Right atrium auricular region (tissue), 2 donors: ENCODE results near the gene AP3S2. TPM values are rescaled to one million over a fixed set of nuclear protein-coding genes. Genes with fewer than 3 reads are reported as not detected.

Experiments
- DNase-seq: peaks from one replicate; pipeline ENCODE4 v3.0.0-alpha.2; 2019; ENCODE audit warnings: low spot score
- H3K27ac ChIP-seq, 2 donors: fragments of 200-600 bp; sonication (generic); 1 replicate in 1 of 2; 2 replicates in 1 of 2; pipeline ENCODE4 v1.5.1; 2016 to 2019
- H3K27me3 ChIP-seq, 2 donors: fragments of 200-600 bp; sonication (generic); one replicate each; pipeline versions ENCODE4 v1.5.1 to v1.6.0; 2017 to 2019
- H3K36me3 ChIP-seq: fragments of 200-600 bp; sonication (generic); one replicate; pipeline ENCODE4 v1.5.1; 2016
- H3K4me1 ChIP-seq, 2 donors: fragments of 200-600 bp; sonication (generic); one replicate each; pipeline versions ENCODE4 v1.5.1 to v1.6.0; 2017 to 2019
- H3K4me3 ChIP-seq, 2 donors: fragments of 200-600 bp; sonication (generic); 1 replicate in 1 of 2; 2 replicates in 1 of 2; pipeline ENCODE4 v1.5.1; 2017 to 2019; ENCODE audit warnings: mild to moderate bottlenecking in 1 of 2, moderate library complexity in 1 of 2
- H3K9me3 ChIP-seq, 2 donors: fragments of 200-600 bp; sonication (generic); one replicate each; pipeline ENCODE4 v1.5.1; 2019
- CTCF ChIP-seq, 2 donors: fragments of 200-600 bp; sonication (generic); IDR thresholded peaks; one replicate each; pipeline ENCODE4 v1.5.1; 2019; ENCODE audit warnings: antibody characterized with exemption in 2 of 2
- total RNA-seq, 2 donors: library from RNA; depleted of rRNA; stranded (reverse); fragments of >200 nt; gene quantifications; one replicate each; pipeline ENCODE4 v1.1.0, GENCODE V29; 2016

Gene AP3S2
- total RNA-seq, 2 donors from 2014 or later = 42.1 to 65.9 TPM

- Histone ChIP-seq H3K4me1 (peaks cover 0 to 15% of the 10 kb centered on the region in 2 donors), H3K27ac (no peak overlapping the region), H3K36me3 (no peaks in the 10 kb centered on the region), H3K27me3 (no peaks in the 10 kb centered on the region), H3K9me3 (no peaks in the 10 kb centered on the region), H3K4me3 (no peak overlapping the region)
- no peak for DNase-seq
- TF ChIP-seq CTCF (IDR thresholded peaks at IDR 0.05) = no peak
Measured at GRCh38 chr15:89823836-89824606, 69.8 kb downstream of the AP3S2 start.

GRCh38 chr15:89822951-89823711 is 70.7 kb downstream of the AP3S2 start:
- DNase-seq = no peak
- no peaks in the 10 kb centered on the region for H3K36me3 ChIP-seq
- TF ChIP-seq CTCF (IDR thresholded peaks at IDR 0.05) = no peak
- H3K27ac ChIP-seq = no peak overlapping the region
- no peak overlapping the region for H3K4me3 ChIP-seq
- H3K27me3 ChIP-seq = no peaks in the 10 kb centered on the region
- H3K4me1 ChIP-seq = peaks cover 0 to 6% of the 10 kb centered on the region in 2 donors
- no peaks in the 10 kb centered on the region for H3K9me3 ChIP-seq

GRCh38 chr15:89822611-89822950 is 71.2 kb downstream of the AP3S2 start:
- Histone ChIP-seq H3K9me3 (no peaks in the 10 kb centered on the region), H3K36me3 (no peaks in the 10 kb centered on the region), H3K27ac (no peak overlapping the region), H3K4me1 (peaks cover 0 to under 1% of the 10 kb centered on the region in 2 donors), H3K27me3 (no peaks in the 10 kb centered on the region), H3K4me3 (no peak overlapping the region)
- no peak for DNase-seq
- TF ChIP-seq CTCF (IDR thresholded peaks at IDR 0.05) = no peak

GRCh38 chr15:89822026-89822425 is 71.8 kb downstream of the AP3S2 start:
- no peak for DNase-seq
- no peak for TF ChIP-seq CTCF (IDR thresholded peaks at IDR 0.05)
- no peaks in the 10 kb centered on the region for H3K9me3 ChIP-seq
- H3K27me3 ChIP-seq = no peaks in the 10 kb centered on the region
- no peaks in the 10 kb centered on the region for H3K36me3 ChIP-seq
- no peak overlapping the region for H3K27ac ChIP-seq
- no peak overlapping the region for H3K4me3 ChIP-seq
- H3K4me1 ChIP-seq = no peaks in the 10 kb centered on the region

- TF ChIP-seq CTCF (IDR thresholded peaks at IDR 0.05) = no peak
- no peaks in the 10 kb centered on the region for H3K27me3 ChIP-seq
- H3K9me3 ChIP-seq = peaks cover under 1 to 4% of the 10 kb centered on the region in 2 donors
- no peak overlapping the region for H3K4me3 ChIP-seq
- no peaks in the 10 kb centered on the region for H3K36me3 ChIP-seq
- H3K4me1 ChIP-seq = no peaks in the 10 kb centered on the region
- H3K27ac ChIP-seq = no peak overlapping the region
- peak; percentile 77 for DNase-seq
Measured at GRCh38 chr15:89820666-89821611, 72.9 kb downstream of the AP3S2 start.
